Stimulated activated CD4-positive, alpha-beta T cell treated with anti-CD3 and anti-CD28 coated beads, Interleukin-4, amount 100 ng/mL, for 24 hours (primary cell): ENCODE measurements around the gene GALC.
A peak's percentile ranks its signal among the peaks of the same experiment; 100 is the strongest.

Experiments used
- DNase-seq: peaks from one replicate; pipeline ENCODE4 v3.0.0-alpha.2; 2020

GALC gene

GRCh38 chr14:88005978-88006851 lies 13.2 kb upstream of the GALC start:
- peak; percentile 78 for DNase-seq

GRCh38 chr14:88005050-88005481 lies 12.1 kb upstream of the GALC start, which contains the start of gene GPR65:
Gene GPR65, plus strand, starts transcription at chr14:88005135. Its CDS starts 5,713 bp downstream, at chr14:88010848.
- peak; percentile 36 for DNase-seq

GRCh38 chr14:88004506-88005036 lies 11.6 kb upstream of the GALC start:
- DNase-seq, result no peak

GRCh38 chr14:88003425-88003824 lies 10.4 kb upstream of the GALC start:
- no peak for DNase-seq

- DNase-seq, result no peak
Observed at GRCh38 chr14:88002421-88003075, 9.6 kb upstream of the GALC start.

GRCh38 chr14:87999277-87999676 lies 6.3 kb upstream of the GALC start:
- no peak for DNase-seq

GRCh38 chr14:87998482-87998881 lies 5.5 kb upstream of the GALC start:
- no peak for DNase-seq

- no peak for DNase-seq
Observed at GRCh38 chr14:87996291-87996592, 3.3 kb upstream of the GALC start.

GRCh38 chr14:87995500-87996290 lies 2.7 kb upstream of the GALC start:
- no peak for DNase-seq

GRCh38 chr14:87994974-87995373 lies 2.0 kb upstream of the GALC start:
- peak; percentile 30 for DNase-seq

- DNase-seq, result no peak
Observed at GRCh38 chr14:87992346-87992717, 650 bp downstream of the GALC start.

- DNase-seq, result no peak
Observed at GRCh38 chr14:87990682-87991081, 2.3 kb downstream of the GALC start.

- no peak for DNase-seq
Observed at GRCh38 chr14:87989956-87990299, 3.1 kb downstream of the GALC start.

GRCh38 chr14:87989221-87989955 lies 3.6 kb downstream of the GALC start:
- DNase-seq, result no peak

- DNase-seq, result no peak
Observed at GRCh38 chr14:87979689-87980088, 13.3 kb downstream of the GALC start.

- DNase-seq, result no peak
Observed at GRCh38 chr14:87975636-87976035, 17.3 kb downstream of the GALC start.

GRCh38 chr14:87971010-87971409 lies 22.0 kb downstream of the GALC start:
- no peak for DNase-seq

GRCh38 chr14:87967496-87967895 lies 25.5 kb downstream of the GALC start:
- no peak for DNase-seq

- no peak for DNase-seq
Observed at GRCh38 chr14:87966816-87967215, 26.2 kb downstream of the GALC start.

GRCh38 chr14:87961246-87961645 lies 31.7 kb downstream of the GALC start:
- DNase-seq, result no peak

GRCh38 chr14:87960013-87960787 lies 32.8 kb downstream of the GALC start:
- DNase-seq, result no peak

- no peak for DNase-seq
Observed at GRCh38 chr14:87955501-87955900, 37.5 kb downstream of the GALC start.
